Measurements from ENCODE around the gene RAD52. TPM values are rescaled to one million over a fixed set of nuclear protein-coding genes. Genes with fewer than 3 reads are reported as not detected.

The RAD52 gene
- total and polyA plus RNA-seq, 2 donors (not counting 1 experiment from before 2014, with no cell fraction given): 22.9 to 27.6 TPM

- Histone ChIP-seq H3K4me3 (ENCODE audit: control extremely low read depth in 1 of 5, extremely low read depth in 1 of 5, insufficient read depth in 1 of 5, low read depth in 2 of 5, low read length in 4 of 5) (no peak overlapping the region), H3K9ac (ENCODE audit: low read length) (no peak overlapping the region), H3K36me3 (replicated peaks in 1 of 2; ENCODE audit: control extremely low read depth in 1 of 2, control insufficient read depth in 1 of 2, extremely low read depth in 1 of 2, insufficient read depth in 2 of 2, low read length in 1 of 2) (peaks cover 5 to 82% of the 10 kb centered on the region in 2 experiments), H3K4me1 (ENCODE audit: control insufficient read depth in 2 of 2, insufficient read depth in 2 of 2, low read length in 2 of 2) (peaks cover 0 to 8% of the 10 kb centered on the region in 2 donors), H4K20me1 (ENCODE audit: control insufficient read depth, insufficient read depth, low read length, poor library complexity, severe bottlenecking) (peaks cover 5% of the 10 kb centered on the region), H3K9me3 (ENCODE audit: control extremely low read depth in 1 of 3, control insufficient read depth in 2 of 3, insufficient read depth in 1 of 3, low read length in 2 of 3) (no peaks in the 10 kb centered on the region), H2AFZ (ENCODE audit: insufficient read depth, low read depth, low read length, poor library complexity, severe bottlenecking) (no peak overlapping the region), H3K79me2 (ENCODE audit: control insufficient read depth, insufficient read depth, low read length) (no peaks in the 10 kb centered on the region), H3K27me3 (replicated peaks in 1 of 4; ENCODE audit: control extremely low read depth in 1 of 4, control insufficient read depth in 3 of 4, insufficient read depth in 4 of 4, low read length in 3 of 4) (no peaks in the 10 kb centered on the region), H3K27ac (ENCODE audit: low read length in 2 of 2) (no peak overlapping the region), H3K4me2 (replicated peaks; ENCODE audit: low read depth, low read length, poor library complexity, severe bottlenecking) (no peak overlapping the region)
- intact Hi-C loops (cut with micrococcal nuclease): no loop called here
- Mint-ChIP-seq H3K27ac (peak overlapping the region; percentile 59), H3K27me3 (no peaks in the 10 kb centered on the region), H3K9me3 (ENCODE audit: insufficient read depth) (no peaks in the 10 kb centered on the region), H3K4me1 (peaks cover 16% of the 10 kb centered on the region), H3K4me3 (no peak overlapping the region)
- no peak for TF ChIP-seq EZH2 (IDR thresholded peaks at IDR 0.05; ENCODE audit: borderline replicate concordance, insufficient read depth, low read depth, low read length, poor library complexity, severe bottlenecking)
- no peak for TF ChIP-seq CTCF (IDR thresholded peaks at IDR 0.05)
- CTCF ChIA-PET: interaction anchor here (0.6 to 2.3 kb wide), 2 partner anchors 106 to 338 kb away, joined by 3 to 5 read pairs; no protein-coding TSS in a partner anchor
- POLR2A ChIA-PET: no interaction called here
- ATAC-seq (ENCODE audit: low read depth) (no peak), DNase-seq (no peak)
- 76% methylated on average over 15 of the region's 16 CpGs for WGBS (ENCODE audit: insufficient coverage)
Measured at GRCh38 chr12:907413-908185, 41.9 kb downstream of the RAD52 start.

GRCh38 chr12:906062-906585 lies 43.4 kb downstream of the RAD52 start:
- Mint-ChIP-seq H3K27me3 (no peaks in the 10 kb centered on the region), H3K27ac (peak overlapping the region; percentile 34), H3K9me3 (ENCODE audit: insufficient read depth) (no peaks in the 10 kb centered on the region), H3K4me3 (no peak overlapping the region), H3K4me1 (peaks cover 16% of the 10 kb centered on the region)
- H3K4me1 ChIP-seq (ENCODE audit: control insufficient read depth in 2 of 2, insufficient read depth in 2 of 2, low read length in 2 of 2): peaks cover 0 to 8% of the 10 kb centered on the region in 2 donors
- no peak overlapping the region for H3K4me2 ChIP-seq (replicated peaks; ENCODE audit: low read depth, low read length, poor library complexity, severe bottlenecking)
- no peak overlapping the region for H2AFZ ChIP-seq (ENCODE audit: insufficient read depth, low read depth, low read length, poor library complexity, severe bottlenecking)
- no peak for ATAC-seq (ENCODE audit: low read depth)
- intact Hi-C loops (cut with micrococcal nuclease): no loop called here
- ChIA-PET POLR2A (no interaction called here), CTCF (interaction anchor here (1.2 to 2.3 kb wide), 2 partner anchors 90 to 336 kb away, joined by 3 to 5 read pairs; no protein-coding TSS in a partner anchor)
- TF ChIP-seq CTCF (IDR thresholded peaks at IDR 0.05) (no peak), EZH2 (IDR thresholded peaks at IDR 0.05; ENCODE audit: borderline replicate concordance, insufficient read depth, low read depth, low read length, poor library complexity, severe bottlenecking) (no peak)
- H3K4me3 ChIP-seq (ENCODE audit: control extremely low read depth in 1 of 5, extremely low read depth in 1 of 5, insufficient read depth in 1 of 5, low read depth in 2 of 5, low read length in 4 of 5): no peak overlapping the region
- no peak overlapping the region for H3K9ac ChIP-seq (ENCODE audit: low read length)
- H3K27ac ChIP-seq (ENCODE audit: low read length in 2 of 2): no peak overlapping the region
- H3K9me3 ChIP-seq (ENCODE audit: control extremely low read depth in 1 of 3, control insufficient read depth in 2 of 3, insufficient read depth in 1 of 3, low read length in 2 of 3): no peaks in the 10 kb centered on the region
- no peaks in the 10 kb centered on the region for H3K79me2 ChIP-seq (ENCODE audit: control insufficient read depth, insufficient read depth, low read length)
- 88% methylated on average over 4 of the region's 10 CpGs for WGBS (ENCODE audit: insufficient coverage)
- DNase-seq: no peak
- peaks cover 1 to 90% of the 10 kb centered on the region in 2 experiments for H3K36me3 ChIP-seq (replicated peaks in 1 of 2; ENCODE audit: control extremely low read depth in 1 of 2, control insufficient read depth in 1 of 2, extremely low read depth in 1 of 2, insufficient read depth in 2 of 2, low read length in 1 of 2)
- H3K27me3 ChIP-seq (replicated peaks in 1 of 4; ENCODE audit: control extremely low read depth in 1 of 4, control insufficient read depth in 3 of 4, insufficient read depth in 4 of 4, low read length in 3 of 4): no peaks in the 10 kb centered on the region
- peaks cover 5% of the 10 kb centered on the region for H4K20me1 ChIP-seq (ENCODE audit: control insufficient read depth, insufficient read depth, low read length, poor library complexity, severe bottlenecking)
